CD4-positive, CD25-positive, alpha-beta regulatory T cell (primary cell): Measurements from ENCODE around the gene SESTD1. TPM values are rescaled to one million over a fixed set of nuclear protein-coding genes. Genes with fewer than 3 reads are reported as not detected.

Experiments
- ATAC-seq, 2 donors: fragments of 150-1000 bp; cut with Tn5 transposase; one replicate each; pipeline ENCODE4 v1.10.0; 2021; ENCODE audit warnings: low read depth in 2 of 2, moderate number of reproducible peaks in 2 of 2, moderate library complexity in 1 of 2
- DNase-seq, 3 donors: peaks; one replicate each; pipeline versions ENCODE4 v3.0.0 to v3.0.0-alpha.2; 2012 to 2022; ENCODE audit warnings: mixed read lengths in 1 of 3
- H3K27ac ChIP-seq: one replicate; pipeline ENCODE4 v1.7.0; 2013; ENCODE audit warnings: mild to moderate bottlenecking, low read length; ENCODE audit not compliant: insufficient read depth, poor library complexity, severe bottlenecking
- H3K27me3 ChIP-seq: one replicate; pipeline ENCODE4 v1.7.0; 2013; ENCODE audit warnings: low read length; ENCODE audit not compliant: control insufficient read depth, insufficient read depth
- H3K36me3 ChIP-seq: one replicate; pipeline ENCODE4 v1.7.0; 2013; ENCODE audit warnings: mild to moderate bottlenecking, low read length, moderate library complexity; ENCODE audit not compliant: control insufficient read depth, insufficient read depth
- H3K4me1 ChIP-seq: 2 replicates; pipeline ENCODE4 v1.7.0; 2013; ENCODE audit warnings: mild to moderate bottlenecking, low read length; ENCODE audit not compliant: insufficient read depth, control insufficient read depth, poor library complexity, severe bottlenecking
- H3K4me3 ChIP-seq: one replicate; pipeline ENCODE4 v1.7.0; 2013; ENCODE audit warnings: low read depth, mild to moderate bottlenecking, low read length, moderate library complexity
- H3K9me3 ChIP-seq, 2 experiments: 1 replicate in 1 of 2; 2 replicates in 1 of 2; pipeline ENCODE4 v1.7.0; 2013; ENCODE audit warnings: low read length in 2 of 2, mild to moderate bottlenecking in 1 of 2, moderate library complexity in 1 of 2; ENCODE audit not compliant: control insufficient read depth in 2 of 2
- H3K27ac Mint-ChIP-seq, 3 donors: one replicate each; pipeline ENCODE4 v1.8.0; 2020 to 2022; ENCODE audit warnings: mild to moderate bottlenecking in 3 of 3, mixed read lengths in 3 of 3, moderate library complexity in 2 of 3
- H3K27me3 Mint-ChIP-seq: one replicate; pipeline ENCODE4 v1.8.0; 2022; ENCODE audit warnings: mild to moderate bottlenecking, mixed read lengths
- H3K36me3 Mint-ChIP-seq: one replicate; pipeline ENCODE4 v1.8.0; 2020; ENCODE audit warnings: mixed read lengths
- H3K4me1 Mint-ChIP-seq, 4 donors: one replicate each; pipeline ENCODE4 v1.8.0; 2020 to 2022; ENCODE audit warnings: mixed read lengths in 4 of 4, mild to moderate bottlenecking in 1 of 4
- H3K4me3 Mint-ChIP-seq, 4 donors: one replicate each; pipeline ENCODE4 v1.8.0; 2020 to 2022; ENCODE audit warnings: mild to moderate bottlenecking in 4 of 4, mixed read lengths in 4 of 4, moderate library complexity in 3 of 4
- H3K9me3 Mint-ChIP-seq, 7 donors: one replicate each; pipeline ENCODE4 v1.8.0; 2020 to 2022; ENCODE audit warnings: mixed read lengths in 7 of 7, mild to moderate bottlenecking in 3 of 7, moderate library complexity in 2 of 7
- polyA plus RNA-seq, 4 donors: library from polyadenylated mRNA; unstranded; fragments of 300-500 nt; fragmentation: Illumina TruSeq; gene quantifications; one replicate each; pipeline ENCODE4 v1.2.3, GENCODE V29; 2021
- total RNA-seq: library from RNA; stranded (reverse); gene quantifications from one replicate; pipeline ENCODE4 v1.2.3, GENCODE V29; 2022

The SESTD1 gene
- total and polyA plus RNA-seq, 5 donors from 2014 or later = 0.63 to 7.3 (median 2.8) TPM

GRCh38 chr2:179179719-179180118 lies 84.9 kb downstream of the SESTD1 start:
- DNase-seq (no peak), ATAC-seq (no peak)
- no peaks in the 10 kb centered on the region for H3K9me3 Mint-ChIP-seq
- Histone ChIP-seq H3K4me3 (no peak overlapping the region), H3K27me3 (no peaks in the 10 kb centered on the region), H3K4me1 (no peaks in the 10 kb centered on the region), H3K27ac (no peak overlapping the region), H3K9me3 (no peaks in the 10 kb centered on the region), H3K36me3 (peaks cover 7% of the 10 kb centered on the region)
- H3K4me3 Mint-ChIP-seq = no peak overlapping the region
- H3K27ac Mint-ChIP-seq = no peak overlapping the region
- no peaks in the 10 kb centered on the region for H3K4me1 Mint-ChIP-seq
- H3K36me3 Mint-ChIP-seq = peaks cover 6% of the 10 kb centered on the region
- H3K27me3 Mint-ChIP-seq = no peaks in the 10 kb centered on the region

- Histone ChIP-seq H3K27me3 (no peaks in the 10 kb centered on the region), H3K4me3 (no peak overlapping the region), H3K9me3 (no peaks in the 10 kb centered on the region), H3K27ac (no peak overlapping the region), H3K36me3 (peaks cover 7% of the 10 kb centered on the region), H3K4me1 (no peaks in the 10 kb centered on the region)
- Mint-ChIP-seq H3K27me3 (no peaks in the 10 kb centered on the region), H3K4me3 (no peak overlapping the region), H3K9me3 (no peaks in the 10 kb centered on the region), H3K36me3 (peaks cover 6% of the 10 kb centered on the region), H3K27ac (no peak overlapping the region), H3K4me1 (no peaks in the 10 kb centered on the region)
- ATAC-seq (no peak), DNase-seq (no peak)
Measured at GRCh38 chr2:179177694-179178093, 86.9 kb downstream of the SESTD1 start.

- ATAC-seq (no peak), DNase-seq (no peak)
- no peaks in the 10 kb centered on the region for H3K36me3 Mint-ChIP-seq
Measured at GRCh38 chr2:179174240-179174639, 90.4 kb downstream of the SESTD1 start.

GRCh38 chr2:179172894-179173293 lies 91.7 kb downstream of the SESTD1 start:
- no peak for ATAC-seq
- H3K36me3 Mint-ChIP-seq = no peaks in the 10 kb centered on the region
- no peak overlapping the region for H3K27ac Mint-ChIP-seq
- no peaks in the 10 kb centered on the region for H3K27me3 ChIP-seq
- H3K4me1 Mint-ChIP-seq = peaks cover 0 to 3% (median under 1%) of the 10 kb centered on the region in 4 donors
- H3K9me3 ChIP-seq = no peaks in the 10 kb centered on the region
- DNase-seq = no peak
- H3K4me1 ChIP-seq = no peaks in the 10 kb centered on the region
- H3K9me3 Mint-ChIP-seq = peaks cover 0 to 1% (median 0%) of the 10 kb centered on the region in 7 donors
- peaks cover 7% of the 10 kb centered on the region for H3K36me3 ChIP-seq
- no peak overlapping the region for H3K27ac ChIP-seq
- H3K27me3 Mint-ChIP-seq = no peaks in the 10 kb centered on the region
- no peak overlapping the region for H3K4me3 ChIP-seq
- H3K4me3 Mint-ChIP-seq = no peak overlapping the region

More at GRCh38 chr2:179174240-179174639, 90.4 kb downstream of the SESTD1 start:
- Histone ChIP-seq H3K4me3 (no peak overlapping the region), H3K27ac (no peak overlapping the region), H3K9me3 (no peaks in the 10 kb centered on the region), H3K36me3 (peaks cover 7% of the 10 kb centered on the region), H3K27me3 (no peaks in the 10 kb centered on the region), H3K4me1 (no peaks in the 10 kb centered on the region)
- Mint-ChIP-seq H3K27me3 (no peaks in the 10 kb centered on the region), H3K4me3 (no peak overlapping the region), H3K9me3 (peaks cover 0 to 1% (median 0%) of the 10 kb centered on the region in 7 donors), H3K4me1 (peaks cover 0 to 2% (median under 1%) of the 10 kb centered on the region in 4 donors), H3K27ac (no peak overlapping the region)

- Mint-ChIP-seq H3K27ac (no peak overlapping the region), H3K36me3 (peaks cover 8% of the 10 kb centered on the region), H3K9me3 (peaks cover 0 to 8% (median 2%) of the 10 kb centered on the region in 7 donors), H3K4me1 (peaks cover 0 to 3% (median under 1%) of the 10 kb centered on the region in 4 donors), H3K4me3 (no peak overlapping the region), H3K27me3 (no peaks in the 10 kb centered on the region)
- no peak overlapping the region for H3K27ac ChIP-seq
- DNase-seq = no peak
- no peaks in the 10 kb centered on the region for H3K4me1 ChIP-seq
- no peaks in the 10 kb centered on the region for H3K9me3 ChIP-seq
- H3K27me3 ChIP-seq = no peaks in the 10 kb centered on the region
- no peak overlapping the region for H3K4me3 ChIP-seq
- peaks cover 6% of the 10 kb centered on the region for H3K36me3 ChIP-seq
- no peak for ATAC-seq
Measured at GRCh38 chr2:179171371-179171770, 93.3 kb downstream of the SESTD1 start.

GRCh38 chr2:179170901-179171300 lies 93.7 kb downstream of the SESTD1 start:
- Mint-ChIP-seq H3K9me3 (peaks cover 0 to 8% (median 2%) of the 10 kb centered on the region in 7 donors), H3K36me3 (peaks cover 12% of the 10 kb centered on the region), H3K4me3 (no peak overlapping the region), H3K27me3 (no peaks in the 10 kb centered on the region), H3K4me1 (peaks cover 0 to 3% (median under 1%) of the 10 kb centered on the region in 4 donors), H3K27ac (no peak overlapping the region)
- no peaks in the 10 kb centered on the region for H3K4me1 ChIP-seq
- no peaks in the 10 kb centered on the region for H3K9me3 ChIP-seq
- no peak overlapping the region for H3K4me3 ChIP-seq
- ATAC-seq = no peak
- peaks cover 2% of the 10 kb centered on the region for H3K36me3 ChIP-seq
- H3K27me3 ChIP-seq = no peaks in the 10 kb centered on the region
- DNase-seq = no peak
- no peak overlapping the region for H3K27ac ChIP-seq

- Mint-ChIP-seq H3K27me3 (no peaks in the 10 kb centered on the region), H3K27ac (peak overlapping the region in 1 of 3 donors; percentile 27), H3K36me3 (peaks cover 12% of the 10 kb centered on the region), H3K9me3 (peaks cover 0 to 8% (median 2%) of the 10 kb centered on the region in 7 donors), H3K4me1 (peaks cover 0 to 3% (median 0%) of the 10 kb centered on the region in 4 donors), H3K4me3 (no peak overlapping the region)
- Histone ChIP-seq H3K4me3 (no peak overlapping the region), H3K27ac (no peak overlapping the region), H3K27me3 (no peaks in the 10 kb centered on the region), H3K4me1 (no peaks in the 10 kb centered on the region), H3K9me3 (no peaks in the 10 kb centered on the region), H3K36me3 (no peaks in the 10 kb centered on the region)
- ATAC-seq = no peak
- no peak for DNase-seq
Measured at GRCh38 chr2:179165356-179166000, 99.2 kb downstream of the SESTD1 start.

GRCh38 chr2:179141206-179141605 lies 123.4 kb downstream of the SESTD1 start:
- H3K27me3 ChIP-seq = no peaks in the 10 kb centered on the region
- Mint-ChIP-seq H3K36me3 (no peaks in the 10 kb centered on the region), H3K27me3 (no peaks in the 10 kb centered on the region)

More at GRCh38 chr2:179141206-179141605, 123.4 kb downstream of the SESTD1 start:
- no peaks in the 10 kb centered on the region for H3K9me3 Mint-ChIP-seq
- ATAC-seq (no peak), DNase-seq (no peak)
- Histone ChIP-seq H3K9me3 (no peaks in the 10 kb centered on the region), H3K4me1 (no peaks in the 10 kb centered on the region), H3K27ac (no peak overlapping the region), H3K4me3 (no peak overlapping the region), H3K36me3 (peaks cover 4% of the 10 kb centered on the region)
- no peaks in the 10 kb centered on the region for H3K4me1 Mint-ChIP-seq
- H3K27ac Mint-ChIP-seq = no peak overlapping the region
- no peak overlapping the region for H3K4me3 Mint-ChIP-seq
